NCI-H345 treated with DMSO at 0.1 percent for 48 hours (cell line): Measurements from ENCODE around the gene ZNF77.
"Not testable (repeated sequence)": the region's sequence is repeated elsewhere in the genome, so short reads cannot be mapped to it uniquely, and the experiment has no call there.

Experiments used
- DNase-seq: peaks from one replicate; lab custom pipeline; 2025; ENCODE audit not compliant: unreplicated experiment; lab: John Stamatoyannopoulos, UW

Gene ZNF77

DNA sequence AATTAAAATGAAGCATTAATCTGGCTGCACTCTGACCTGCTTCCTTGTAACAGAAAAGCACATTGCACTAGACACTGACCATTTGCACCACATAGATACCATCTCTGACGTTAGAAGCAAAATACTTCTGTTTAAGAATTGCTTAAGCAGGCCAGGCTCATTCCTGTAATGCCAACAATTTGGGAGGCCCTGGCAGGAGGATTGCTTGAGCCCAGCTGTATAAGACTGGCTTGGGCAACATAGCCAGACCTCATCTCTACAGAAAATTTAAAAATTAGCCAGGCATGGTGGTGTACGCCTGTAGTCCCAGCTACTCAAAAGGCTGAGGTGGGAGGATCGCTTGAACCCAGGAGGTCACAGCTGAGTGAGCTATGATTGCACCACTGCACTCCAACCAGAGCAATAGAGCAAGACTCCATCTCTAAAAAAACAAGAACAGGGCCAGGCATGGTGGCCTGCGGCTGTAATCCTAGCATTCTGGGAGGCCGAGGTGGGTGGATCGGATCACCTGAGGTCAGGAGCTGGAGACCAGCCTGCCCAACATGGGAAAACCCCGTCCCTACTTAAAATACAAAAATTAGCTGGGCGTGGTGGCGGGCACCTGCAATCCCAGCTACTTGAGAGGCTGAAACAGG lies 25.5 kb upstream of the ZNF77 start:
- DNase-seq: no peak

GRCh38 chr19:2969104-2969504 lies 24.3 kb upstream of the ZNF77 start:
- DNase-seq: peak; percentile 99

DNA sequence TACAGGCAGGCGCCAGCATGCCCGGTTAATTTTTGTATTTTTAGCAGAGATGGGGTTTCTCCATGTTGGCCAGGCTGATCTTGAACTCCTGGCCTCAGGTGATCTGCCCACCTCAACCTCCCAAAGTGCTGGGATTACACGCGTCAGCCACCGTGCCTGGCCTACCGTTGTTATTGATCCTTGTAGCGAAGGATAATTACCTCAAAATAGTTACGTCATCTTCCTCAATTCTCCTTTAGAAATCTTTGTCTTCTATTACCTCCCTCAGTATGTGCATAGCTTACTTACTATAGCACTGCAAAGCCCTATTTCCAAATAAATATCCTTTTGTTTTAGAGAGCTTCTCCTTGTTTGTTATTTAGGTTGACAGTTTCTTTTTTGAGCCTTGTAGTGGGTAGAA lies 23.2 kb upstream of the ZNF77 start:
- peak; percentile 44 for DNase-seq

- DNase-seq: no peak
Measured at GRCh38 chr19:2964874-2965273, 20.1 kb upstream of the ZNF77 start.

- DNase-seq: not testable (repeated sequence)
Measured at GRCh38 chr19:2963631-2964030, 18.9 kb upstream of the ZNF77 start.

DNA sequence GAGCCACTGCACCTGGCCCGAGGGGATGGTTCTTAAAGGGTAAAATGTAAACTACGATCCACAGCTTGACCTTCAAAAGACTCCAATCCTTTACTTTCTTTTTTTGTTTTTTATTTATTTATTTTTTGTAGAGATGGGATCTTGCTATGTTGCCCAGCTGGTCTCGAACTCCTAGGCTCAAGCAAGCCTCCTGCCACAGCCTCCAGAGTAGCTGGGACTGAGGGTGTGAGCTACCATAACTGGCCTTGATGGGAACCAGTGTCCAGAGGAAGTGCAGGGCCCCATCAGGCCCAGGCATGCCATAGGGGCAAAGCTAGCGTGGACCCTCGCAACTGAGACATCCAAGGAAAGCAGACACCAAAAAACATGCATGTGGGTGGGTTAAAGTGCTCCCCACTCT lies 18.4 kb upstream of the ZNF77 start:
- no peak for DNase-seq

GRCh38 chr19:2962018-2962670 lies 17.4 kb upstream of the ZNF77 start:
- DNase-seq: peak; percentile 75

DNA sequence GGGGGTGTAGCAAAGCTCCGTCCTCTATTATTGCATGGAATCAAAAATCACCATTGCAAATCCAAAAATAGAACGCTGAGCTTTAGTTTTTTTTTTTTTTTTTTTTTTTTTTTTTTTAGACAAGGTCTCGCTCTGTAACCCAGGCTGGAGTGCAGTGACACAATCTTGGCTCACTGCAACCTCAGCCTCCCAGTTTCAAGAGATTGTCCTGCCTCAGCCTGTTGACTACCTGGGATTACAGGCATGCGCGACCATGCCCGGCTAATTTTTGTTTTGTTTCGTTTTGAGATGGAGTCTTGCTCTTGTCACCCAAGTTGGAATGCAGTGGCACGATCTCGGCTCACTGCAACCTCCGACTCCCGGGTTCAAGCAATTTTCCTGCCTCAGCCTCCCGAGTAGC lies 15.3 kb upstream of the ZNF77 start:
- DNase-seq: no peak

- DNase-seq: no peak
Measured at GRCh38 chr19:2957160-2957559, 12.4 kb upstream of the ZNF77 start.

DNA sequence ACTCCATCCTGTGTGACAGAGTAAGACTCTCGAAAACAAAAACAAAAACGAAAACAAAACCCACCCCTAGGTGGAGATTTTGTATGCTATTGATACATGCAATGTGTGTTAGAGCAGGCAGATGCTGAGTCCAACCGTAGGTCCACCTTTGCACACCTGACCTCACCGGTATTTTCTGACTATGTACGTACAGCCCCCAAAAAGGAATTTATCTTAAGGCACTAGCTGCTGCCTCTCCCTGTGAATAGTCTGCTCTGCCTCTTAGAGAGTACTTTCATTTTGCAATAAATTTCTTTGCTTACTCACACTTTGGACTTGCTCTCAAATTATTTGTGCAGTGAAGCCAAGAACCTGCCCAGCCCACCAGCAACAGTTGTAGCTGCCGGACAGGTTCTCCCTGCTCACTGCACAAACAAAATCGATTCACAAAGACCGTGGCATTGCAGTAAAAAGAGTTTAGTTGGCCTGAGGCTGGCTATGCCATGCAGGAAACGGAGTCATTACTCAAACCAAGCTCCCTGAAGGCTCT lies 8.2 kb upstream of the ZNF77 start:
- no peak for DNase-seq

DNA sequence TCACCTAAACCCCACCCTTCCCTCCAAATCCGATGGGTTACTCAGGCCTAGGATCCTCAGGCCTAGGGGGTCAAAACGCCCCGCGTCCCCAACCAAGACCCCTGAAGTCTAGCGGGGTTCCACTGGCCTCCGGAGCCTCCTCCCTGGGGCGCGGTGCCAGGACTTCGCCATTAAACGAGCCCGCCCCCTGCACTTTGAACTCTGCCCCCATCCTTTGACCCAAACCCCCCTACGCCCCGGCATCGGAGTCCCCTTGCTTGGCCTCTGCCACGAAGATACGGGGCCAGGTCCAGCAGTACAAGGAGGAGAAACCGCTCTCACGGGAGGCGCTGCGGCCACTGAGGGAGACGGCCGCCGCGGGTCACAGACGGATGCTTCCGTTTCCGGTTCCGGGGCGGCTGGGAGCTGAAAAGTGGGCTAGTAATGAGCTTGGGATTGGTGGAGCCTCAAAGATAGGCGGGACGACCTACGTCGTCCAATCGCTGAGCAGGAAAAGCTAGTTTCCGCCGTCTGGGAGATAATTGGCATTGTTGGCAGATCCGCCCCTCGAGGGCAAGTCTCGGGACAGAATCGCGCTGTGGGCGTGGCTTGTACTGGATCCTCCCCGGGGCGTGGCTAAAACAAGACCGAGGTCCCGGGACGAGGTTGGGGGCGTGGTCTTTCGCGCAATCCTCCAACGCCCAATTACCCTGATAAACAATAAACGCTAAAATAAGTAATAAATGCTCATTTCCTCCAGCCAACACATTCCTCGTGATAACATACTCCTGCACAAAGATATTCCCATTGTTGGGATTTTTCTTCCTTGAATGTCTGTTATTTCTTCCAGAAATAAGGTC lies 5.7 kb upstream of the ZNF77 start:
- peak; percentile 98 for DNase-seq

GRCh38 chr19:2949939-2950285 lies 5.1 kb upstream of the ZNF77 start:
- DNase-seq: no peak

- no peak for DNase-seq
Measured at GRCh38 chr19:2945575-2946184, 909 bp upstream of the ZNF77 start.

DNA sequence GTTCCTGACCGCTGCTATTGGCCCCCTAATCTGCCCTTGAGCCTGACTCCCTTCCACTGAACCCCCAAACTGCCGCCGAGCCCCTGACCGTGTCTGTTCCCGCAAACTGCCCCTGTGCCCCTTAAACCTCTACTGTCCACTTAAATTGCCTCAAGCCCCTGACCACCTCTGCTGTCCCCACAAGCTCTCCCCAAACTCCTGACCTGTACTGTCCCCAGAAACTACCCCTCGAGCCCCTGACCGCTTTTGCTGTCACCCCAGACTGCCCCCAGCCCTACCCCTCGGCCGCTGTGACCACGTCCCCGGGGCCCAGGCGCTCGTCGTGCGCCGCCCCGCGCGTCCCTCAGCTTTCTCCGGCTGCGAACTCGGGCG lies 382 bp downstream of the ZNF77 start:
- DNase-seq: no peak

DNA sequence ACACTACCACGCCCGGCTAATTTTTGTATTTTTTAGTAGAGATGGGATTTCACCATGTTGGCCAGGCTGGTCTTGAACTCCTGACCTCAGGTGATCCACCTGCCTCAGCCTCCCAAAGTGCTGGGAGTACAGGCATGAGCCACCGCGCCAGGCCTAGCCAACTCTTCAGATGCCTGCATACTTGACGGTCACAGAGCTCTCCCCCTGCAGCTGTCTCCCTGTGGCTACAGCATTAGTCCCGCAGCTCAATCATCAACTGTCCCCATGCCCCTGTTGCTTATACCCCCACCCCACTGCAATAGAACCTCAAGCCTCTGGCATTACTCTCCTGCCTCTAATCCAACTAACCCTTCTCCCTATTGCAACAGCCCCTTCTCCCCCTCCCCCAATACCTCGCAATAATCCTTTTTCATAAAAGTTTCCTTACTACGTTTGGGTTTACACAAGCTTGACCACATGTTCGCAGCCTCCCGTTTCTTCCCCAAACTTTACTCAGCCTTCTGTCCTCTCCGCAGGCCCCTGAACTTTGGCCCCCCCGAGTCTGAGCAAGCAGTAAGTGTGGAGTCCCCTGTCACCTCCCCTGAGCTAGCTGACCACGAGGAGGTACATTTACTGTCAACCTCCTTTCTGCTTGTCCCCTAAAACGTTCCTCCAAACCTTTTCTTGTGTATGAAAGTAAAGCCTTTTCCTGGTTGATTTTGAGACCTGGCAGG lies 1.7 kb downstream of the ZNF77 start:
- no peak for DNase-seq

DNA sequence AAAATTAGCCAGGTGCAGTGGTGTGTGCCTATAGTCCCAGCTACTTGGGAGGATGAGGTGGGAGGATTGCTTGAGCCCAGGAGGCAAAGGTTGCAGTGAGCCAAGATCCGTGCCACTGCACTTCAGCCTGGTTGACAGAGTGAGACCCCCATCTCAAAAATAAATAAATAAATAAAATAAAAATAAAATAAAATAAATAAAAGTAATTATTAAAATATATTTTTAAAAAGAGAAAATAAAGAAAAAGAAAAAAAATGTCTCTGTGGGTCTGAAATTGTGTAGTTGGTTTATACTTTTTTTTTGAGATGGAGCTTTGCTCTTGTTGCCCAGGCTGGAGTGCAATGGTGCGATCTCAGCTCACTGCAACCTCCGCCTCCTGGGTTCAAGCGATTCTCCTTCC lies 8.9 kb downstream of the ZNF77 start:
- not testable (repeated sequence) for DNase-seq

DNA sequence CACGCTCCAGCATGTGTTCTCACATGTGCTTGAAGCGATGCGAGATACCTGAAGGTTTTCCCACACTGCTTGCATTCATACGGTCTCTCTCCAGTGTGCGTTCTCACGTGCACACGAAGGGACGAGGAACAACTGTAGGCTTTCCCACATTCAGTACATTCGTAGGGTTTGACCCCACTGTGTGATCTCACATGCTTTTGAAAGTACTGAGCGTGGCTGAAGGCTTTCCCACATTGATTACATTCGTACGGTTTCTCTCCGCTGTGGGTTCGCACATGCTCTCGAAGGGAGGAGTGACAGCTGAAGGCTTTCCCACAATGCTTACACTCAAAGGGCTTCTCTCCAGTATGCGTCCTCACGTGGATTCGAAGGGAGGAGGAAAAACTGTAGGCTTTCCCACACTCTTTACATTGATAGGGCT lies 11.3 kb downstream of the ZNF77 start:
- DNase-seq: no peak

- no peak for DNase-seq
Measured at GRCh38 chr19:2927032-2927430, 17.7 kb downstream of the ZNF77 start.

DNA sequence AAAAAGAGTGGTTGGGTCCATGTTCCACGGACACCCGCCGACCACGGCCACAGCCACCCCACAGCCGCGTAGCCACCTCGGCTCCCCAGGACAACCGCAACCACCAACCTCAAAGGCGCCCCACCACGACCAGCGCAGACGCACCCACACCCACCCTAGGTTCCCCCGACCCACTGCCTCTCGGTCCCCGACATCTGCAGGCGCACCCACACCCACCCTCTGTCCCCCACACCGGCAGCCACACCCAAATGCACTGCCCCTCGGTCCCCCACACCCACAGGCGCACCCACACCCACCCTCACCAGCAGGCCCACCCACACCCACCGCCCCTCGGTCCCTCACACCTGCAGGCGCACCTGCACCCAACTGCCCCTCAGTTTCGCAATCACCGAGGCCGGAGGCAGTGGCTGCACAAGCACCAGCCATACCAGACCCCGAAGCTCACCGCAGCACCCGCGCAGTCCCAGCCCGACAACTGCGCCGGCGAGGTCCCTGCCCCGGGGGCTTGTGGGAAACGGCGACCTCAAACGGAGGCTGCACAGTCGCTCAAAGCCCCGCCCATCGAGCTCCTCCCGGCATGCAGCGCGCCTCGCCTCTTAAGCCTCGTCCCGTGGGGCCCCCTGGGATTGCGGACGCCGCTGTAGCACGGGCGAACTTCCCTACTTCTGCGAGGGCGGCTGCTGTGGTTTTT lies 18.3 kb downstream of the ZNF77 start:
- no peak for DNase-seq

DNA sequence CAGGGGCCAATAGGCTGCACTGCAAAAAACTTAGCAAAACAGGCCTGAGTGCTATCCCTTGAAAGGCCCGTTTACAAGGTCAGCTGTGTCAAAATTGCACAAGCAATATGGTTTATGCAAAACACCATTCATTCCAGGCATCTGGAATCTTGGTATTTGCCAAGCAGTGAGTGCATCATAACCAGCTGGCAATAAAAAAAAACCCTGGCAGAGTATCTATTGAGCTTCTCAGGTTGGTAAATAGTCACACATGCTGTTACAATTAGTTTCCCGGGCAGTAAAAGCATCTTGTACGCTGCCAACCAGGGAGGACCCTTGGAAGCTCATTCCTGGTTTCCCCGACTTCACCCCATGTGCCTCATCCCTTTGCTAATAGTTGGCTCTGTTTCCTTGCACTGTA lies 21.3 kb downstream of the ZNF77 start:
- DNase-seq: peak; percentile 5
